WERI-Rb-1 (cell line): ENCODE data around the gene OR2AT4.

Experiments
- DNase-seq: peaks from one replicate; pipeline ENCODE4 v3.0.0-alpha.2; 2020
- H3K27ac ChIP-seq: fragments of 250-450 bp; sonication (Bioruptor Pico); 2 replicates; pipeline ENCODE4 v1.5.1; 2020; ENCODE audit warnings: mild to moderate bottlenecking, moderate library complexity
- H3K27me3 ChIP-seq: fragments of 250-450 bp; sonication (Bioruptor Pico); 2 replicates; pipeline ENCODE4 v1.5.1; 2021; ENCODE audit warnings: mild to moderate bottlenecking, low read depth, moderate library complexity; ENCODE audit not compliant: insufficient read depth, severe bottlenecking
- H3K36me3 ChIP-seq: fragments of 250-450 bp; sonication (Bioruptor Pico); 2 replicates; pipeline ENCODE4 v1.5.1; 2020; ENCODE audit warnings: mild to moderate bottlenecking, moderate library complexity
- H3K4me3 ChIP-seq: 2 replicates; pipeline ENCODE4 v1.5.1; 2011; ENCODE audit warnings: low read depth, mild to moderate bottlenecking, control low read depth, low read length
- H3K9me3 ChIP-seq: fragments of 250-450 bp; sonication (Bioruptor Pico); 2 replicates; pipeline ENCODE4 v1.5.1; 2021; ENCODE audit warnings: mild to moderate bottlenecking, moderate library complexity; ENCODE audit not compliant: severe bottlenecking
- CTCF ChIP-seq: IDR thresholded peaks from 2 replicates; pipeline ENCODE4 v1.5.1; 2011; ENCODE audit warnings: low read depth, mild to moderate bottlenecking, control low read depth, inconsistent platforms, low read length

The OR2AT4 gene

GRCh38 chr11:75041263-75041662 lies 55.4 kb downstream of the OR2AT4 start:
- Histone ChIP-seq H3K36me3 (no peaks in the 10 kb centered on the region), H3K27me3 (no peaks in the 10 kb centered on the region), H3K4me3 (no peak overlapping the region), H3K27ac (no peak overlapping the region), H3K9me3 (no peaks in the 10 kb centered on the region)
- DNase-seq: no peak
- no peak for TF ChIP-seq CTCF

- no peak overlapping the region for H3K27ac ChIP-seq
- no peaks in the 10 kb centered on the region for H3K27me3 ChIP-seq
- H3K4me3 ChIP-seq: no peak overlapping the region
- no peaks in the 10 kb centered on the region for H3K36me3 ChIP-seq
- no peak for TF ChIP-seq CTCF
- no peaks in the 10 kb centered on the region for H3K9me3 ChIP-seq
- no peak for DNase-seq
Measured at GRCh38 chr11:75040167-75040770, 56.4 kb downstream of the OR2AT4 start.

GRCh38 chr11:75035911-75036565 lies 60.6 kb downstream of the OR2AT4 start:
- Histone ChIP-seq H3K27ac (no peak overlapping the region), H3K27me3 (no peaks in the 10 kb centered on the region), H3K9me3 (no peaks in the 10 kb centered on the region), H3K36me3 (no peaks in the 10 kb centered on the region), H3K4me3 (no peak overlapping the region)
- TF ChIP-seq CTCF: no peak
- DNase-seq: no peak

GRCh38 chr11:75035256-75035655 lies 61.4 kb downstream of the OR2AT4 start:
- no peaks in the 10 kb centered on the region for H3K36me3 ChIP-seq
- H3K27ac ChIP-seq: no peak overlapping the region
- TF ChIP-seq CTCF: no peak
- H3K4me3 ChIP-seq: no peak overlapping the region
- no peaks in the 10 kb centered on the region for H3K27me3 ChIP-seq
- H3K9me3 ChIP-seq: no peaks in the 10 kb centered on the region
- DNase-seq: no peak

- Histone ChIP-seq H3K36me3 (no peaks in the 10 kb centered on the region), H3K27ac (no peak overlapping the region), H3K27me3 (no peaks in the 10 kb centered on the region), H3K9me3 (no peaks in the 10 kb centered on the region), H3K4me3 (no peak overlapping the region)
- TF ChIP-seq CTCF: no peak
- no peak for DNase-seq
Measured at GRCh38 chr11:75033916-75034315, 62.8 kb downstream of the OR2AT4 start.

- no peak overlapping the region for H3K27ac ChIP-seq
- no peak for DNase-seq
- no peak overlapping the region for H3K4me3 ChIP-seq
Measured at GRCh38 chr11:75032550-75032935, 64.1 kb downstream of the OR2AT4 start.

More at GRCh38 chr11:75032550-75032935, 64.1 kb downstream of the OR2AT4 start:
- no peaks in the 10 kb centered on the region for H3K27me3 ChIP-seq
- TF ChIP-seq CTCF: no peak
- no peaks in the 10 kb centered on the region for H3K36me3 ChIP-seq
- no peaks in the 10 kb centered on the region for H3K9me3 ChIP-seq
